GM10266 (cell line): ENCODE data around the gene NF1.

Source experiments
- DNase-seq: peaks from one replicate; pipeline ENCODE4 v3.0.0; 2012; ENCODE audit errors: extremely low spot score
- CTCF ChIP-seq: IDR thresholded peaks from 2 replicates; pipeline ENCODE4 v1.5.1; 2012; ENCODE audit warnings: mild to moderate bottlenecking, low read depth; ENCODE audit not compliant: control insufficient read depth, insufficient read depth; ENCODE audit errors: missing control alignments

The NF1 gene

DNA sequence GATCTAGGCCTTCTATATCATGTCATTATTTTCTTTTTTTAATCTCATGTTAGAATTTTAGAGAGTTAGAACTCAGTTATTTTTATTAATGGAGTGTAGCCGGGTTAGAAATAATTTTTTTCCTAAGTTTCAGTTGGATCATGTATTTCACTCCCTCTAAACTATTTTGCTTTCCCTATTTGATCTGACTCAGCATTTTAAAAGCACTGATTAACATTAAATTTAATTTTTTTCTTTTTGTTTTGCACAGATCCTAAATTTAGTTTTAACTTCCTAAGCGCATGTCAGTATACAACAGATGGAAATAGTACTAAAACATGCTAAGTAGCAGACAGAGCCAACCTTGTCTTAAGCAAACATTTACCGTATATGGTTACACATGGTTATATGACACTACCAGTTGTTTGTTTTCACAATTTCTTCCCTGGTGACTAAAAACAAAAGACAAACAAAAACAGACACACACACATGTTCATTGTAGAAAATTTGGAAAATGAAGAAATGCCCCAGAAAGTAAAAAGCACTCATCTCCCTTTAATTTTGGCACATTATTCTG lies 263.1 kb downstream of the NF1 start:
- no peak for DNase-seq
- TF ChIP-seq CTCF: no peak

DNA sequence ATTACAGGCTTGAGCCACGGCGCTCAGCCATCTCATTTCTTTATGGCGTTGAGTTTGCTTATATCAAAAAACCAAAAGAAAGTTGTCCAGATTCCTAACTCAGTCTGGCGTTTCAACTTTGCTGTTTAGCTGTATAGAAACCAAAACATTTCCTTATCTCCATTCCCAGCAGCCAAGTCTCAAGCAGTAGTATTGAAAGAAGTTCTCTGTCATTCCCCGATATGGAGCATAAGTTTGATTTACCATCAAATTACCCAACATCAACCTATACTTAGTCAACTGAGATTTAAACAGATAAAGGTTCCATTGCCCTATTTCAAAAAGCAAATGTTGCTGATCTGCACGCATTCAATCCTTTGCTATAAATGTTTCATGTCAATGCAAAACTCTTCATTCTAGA lies 269.2 kb downstream of the NF1 start:
- no peak for TF ChIP-seq CTCF
- no peak for DNase-seq

- DNase-seq: no peak
- TF ChIP-seq CTCF: no peak
These were observed 271.3 kb downstream of the NF1 start for GRCh38 chr17:31366088-31366487.

DNA sequence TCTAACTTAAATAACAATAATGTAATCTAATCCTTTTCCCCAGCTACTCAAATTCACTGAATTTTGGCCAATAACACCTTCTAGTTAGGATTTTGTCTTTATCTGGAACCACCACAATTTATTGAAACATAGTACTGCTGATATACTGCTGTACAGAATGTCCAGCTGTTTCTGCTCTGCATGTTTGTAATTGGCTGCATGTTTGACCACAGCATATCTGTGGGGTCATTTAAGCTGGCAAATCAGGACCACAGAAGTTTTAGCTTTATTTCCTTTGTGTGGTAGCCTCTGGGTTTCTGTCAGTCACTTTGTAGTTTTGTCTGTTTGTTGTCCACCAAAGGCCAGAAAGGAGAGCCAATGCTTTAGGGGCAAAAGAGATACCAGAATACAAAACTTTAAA lies 274.5 kb downstream of the NF1 start:
- TF ChIP-seq CTCF: no peak

DNA sequence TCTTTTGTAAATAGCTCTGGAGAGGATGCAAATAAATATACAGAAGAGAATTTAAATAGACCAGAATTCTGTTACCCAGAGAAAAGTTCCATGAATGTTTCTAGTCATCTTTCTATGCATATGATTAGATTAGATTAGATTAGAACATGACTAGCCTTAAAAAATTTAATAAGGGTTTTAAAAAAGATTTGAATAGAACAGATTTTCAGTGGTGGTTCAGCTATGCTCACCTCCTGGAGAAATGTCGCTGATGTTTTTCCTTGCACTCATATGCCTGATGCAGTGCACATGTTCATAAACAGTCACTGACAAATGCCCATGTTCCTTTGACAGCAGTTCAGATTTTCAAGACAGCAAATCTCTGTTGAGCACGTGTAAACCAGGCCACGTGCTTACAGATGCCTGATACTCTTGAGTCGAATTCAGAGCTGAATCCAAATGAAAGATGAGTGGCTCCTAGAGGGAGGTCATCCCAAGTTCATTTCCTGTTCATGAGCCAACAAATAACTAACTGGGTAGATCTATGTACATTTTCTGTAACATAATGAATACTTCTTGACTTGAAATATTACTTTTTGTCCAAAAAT lies 276.8 kb downstream of the NF1 start:
- no peak for DNase-seq
- TF ChIP-seq CTCF: no peak

More for the DNA sequence above, 274.5 kb downstream of the NF1 start:
- DNase-seq: no peak

DNA sequence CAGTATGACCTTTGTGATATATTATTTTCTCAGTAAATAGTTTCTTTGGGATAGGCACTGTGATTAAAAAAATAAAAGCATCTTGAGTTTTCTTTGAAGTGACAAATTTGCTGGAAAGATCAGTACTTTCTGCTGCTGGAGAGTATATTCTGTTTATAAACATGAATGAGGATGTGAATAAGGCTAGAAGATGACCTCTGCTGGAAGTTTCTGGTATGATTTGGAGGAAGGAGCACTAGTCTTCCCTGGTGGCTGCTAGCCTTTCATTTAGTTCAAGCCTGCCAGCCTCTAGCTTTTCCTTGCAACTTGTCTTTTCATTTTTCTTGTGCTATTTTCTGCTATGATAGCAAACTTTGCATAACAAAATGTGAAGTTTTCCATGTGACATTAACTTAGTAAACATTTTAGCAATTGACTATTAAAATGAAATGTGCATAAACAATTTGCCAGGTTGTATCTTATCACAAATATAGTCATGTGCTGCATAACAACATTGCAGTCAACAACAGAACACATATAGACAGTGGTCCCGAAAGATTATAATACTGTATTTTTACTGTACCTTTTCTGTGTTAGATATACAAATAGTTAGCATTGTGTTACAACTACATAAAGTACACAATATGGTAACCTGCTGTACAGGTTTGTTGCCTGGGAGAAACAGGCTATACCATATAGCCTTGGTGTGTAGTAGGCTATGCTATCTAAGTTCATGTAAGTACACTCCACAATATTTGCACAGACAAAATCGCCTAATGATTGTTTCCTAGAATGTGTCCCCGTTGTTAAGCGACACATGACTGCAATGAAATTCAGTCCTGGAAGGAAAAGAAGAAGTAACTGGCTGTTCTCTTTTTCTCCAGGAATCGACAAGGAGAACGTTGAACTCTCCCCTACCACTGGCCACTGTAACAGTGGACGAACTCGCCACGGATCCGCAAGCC lies 278.6 kb downstream of the NF1 start:
- TF ChIP-seq CTCF: peak; percentile 70
- DNase-seq: peak; percentile 47

GRCh38 chr17:31374094-31374447 lies 279.3 kb downstream of the NF1 start:
- no peak for DNase-seq
- no peak for TF ChIP-seq CTCF
